ENCODE data around the gene NDUFA7. TPM values are rescaled to one million over a fixed set of nuclear protein-coding genes. Genes with fewer than 3 reads are reported as not detected.

NDUFA7 gene
- total RNA-seq, 1 experiment from 2014 or later: 73.0 TPM

- H3K27me3 ChIP-seq (ENCODE audit: insufficient read depth, low read length): no peaks in the 10 kb centered on the region
- H3K79me2 ChIP-seq (ENCODE audit: insufficient read depth, low read length): no peaks in the 10 kb centered on the region; the same call in 1 of the 2 replicates
- H3K18ac ChIP-seq (ENCODE audit: insufficient read length, low read depth, low read length): no peak overlapping the region
- Mint-ChIP-seq H3K27me3 (ENCODE audit: low read depth) (no peaks in the 10 kb centered on the region), H3K4me1 (peaks cover 22 to 30% of the 10 kb centered on the region in 2 experiments), H3K36me3 (ENCODE audit: insufficient read depth in 1 of 3, low read depth in 3 of 3) (peaks cover 28 to 38% (median 32%) of the 10 kb centered on the region in 3 experiments), H3K9me3 (no peaks in the 10 kb centered on the region), H3K4me3 (peak overlapping the region; percentile 89 to 99), H3K27ac (0 out of 7 replicates have a peak overlapping the region, but pooled peaks of 1 of the 3 experiments have one; percentile 20)
- no peak overlapping the region for H3K4ac ChIP-seq (ENCODE audit: low read depth, low read length)
- H3K9ac ChIP-seq (ENCODE audit: extremely low read depth, insufficient read length, low read length): no peak overlapping the region
- H2BK120ac ChIP-seq (ENCODE audit: low read depth, low read length, poor library complexity, severe bottlenecking): no peak overlapping the region
- H3T11ph ChIP-seq (ENCODE audit: low read length): no peak overlapping the region
- no peak overlapping the region for H2AK5ac ChIP-seq (ENCODE audit: insufficient read length, low read length)
- no peak overlapping the region for H4K91ac ChIP-seq (ENCODE audit: insufficient read length, low read depth, low read length)
- no peaks in the 10 kb centered on the region for H3K4me1 ChIP-seq (ENCODE audit: insufficient read depth, low read length)
- H2BK20ac ChIP-seq (ENCODE audit: low read depth, low read length, poor library complexity, severe bottlenecking): no peak overlapping the region
- no peak overlapping the region for H2BK15ac ChIP-seq (ENCODE audit: low read depth, low read length)
- no peaks in the 10 kb centered on the region for H4K20me1 ChIP-seq (ENCODE audit: control insufficient read depth, insufficient read depth, insufficient read length)
- no peak for TF ChIP-seq CTCF (conservative IDR thresholded peaks at IDR 0.05)
- H3K56ac ChIP-seq (ENCODE audit: insufficient read length, low read depth, low read length): no peak overlapping the region
- H2BK12ac ChIP-seq (ENCODE audit: insufficient read length, low read depth, low read length): no peak overlapping the region
- no peak overlapping the region for H4K8ac ChIP-seq (replicated peaks; ENCODE audit: insufficient read length, low read depth, low read length)
- H3K23ac ChIP-seq (ENCODE audit: insufficient read length, low read depth, low read length): no peak overlapping the region
- H3K9me3 ChIP-seq (ENCODE audit: control insufficient read depth, low read depth, low read length): no peaks in the 10 kb centered on the region
- no peak overlapping the region for H3K14ac ChIP-seq (ENCODE audit: insufficient read depth, low read length)
- no peak overlapping the region for H2BK5ac ChIP-seq (ENCODE audit: insufficient read length, low read length)
- H3K27ac ChIP-seq (ENCODE audit: insufficient read length, low read depth, low read length): no peak overlapping the region
- no peak overlapping the region for H2AFZ ChIP-seq (ENCODE audit: low read length)
- WGBS (ENCODE audit: extremely low coverage, insufficient read length, low lambda C conversion rate): no CpG with 5 or more reads among the region's 17 CpGs
- DNase-seq: no peak
- H3K23me2 ChIP-seq (ENCODE audit: insufficient read length, low read depth, low read length, poor library complexity, severe bottlenecking): peaks cover 11% of the 10 kb centered on the region
- H4K5ac ChIP-seq (ENCODE audit: insufficient read length, low read depth, low read length): no peak overlapping the region
- no peaks in the 10 kb centered on the region for H3K79me1 ChIP-seq (ENCODE audit: insufficient read depth, low read depth, low read length, poor library complexity, severe bottlenecking)
- H3K4me2 ChIP-seq (ENCODE audit: insufficient read depth, insufficient read length, low read length): peak overlapping the region; percentile 92
These were observed 12.3 kb downstream of the NDUFA7 start for GRCh38 chr19:8308891-8309291.
